Fibroblast of upper back skin (primary cell): ENCODE measurements around the gene MEIS2.
"Not testable (repeated sequence)": the region's sequence is repeated elsewhere in the genome, so short reads cannot be mapped to it uniquely, and the experiment has no call there.

Source experiments
- DNase-seq: peaks from one replicate; pipeline ENCODE4 v3.0.0-alpha.2; 2013

The MEIS2 gene

DNA sequence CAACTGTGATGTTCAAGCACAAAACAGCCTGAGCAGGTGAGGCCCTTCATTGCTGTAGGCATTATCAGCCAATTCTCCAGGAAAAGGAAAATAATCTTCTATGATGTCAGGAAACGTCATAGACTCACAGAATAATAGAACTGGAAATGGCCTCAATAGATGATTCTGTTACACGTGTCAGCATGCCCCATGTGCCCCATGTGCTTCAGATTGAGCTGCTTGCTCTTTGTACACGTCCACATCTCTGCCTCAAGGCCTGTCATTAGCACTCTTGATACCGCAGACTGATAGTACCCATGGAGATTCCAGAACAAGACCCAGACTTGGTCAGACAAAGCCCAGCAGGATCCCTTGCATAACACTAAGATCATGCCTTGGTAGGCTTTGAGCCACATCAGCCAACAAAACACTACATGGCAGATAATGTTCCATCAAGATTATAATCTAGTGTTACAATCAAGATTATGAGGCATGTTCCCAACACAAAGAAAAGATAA, 95.9 kb downstream of the MEIS2 start:
- DNase-seq = no peak

DNA sequence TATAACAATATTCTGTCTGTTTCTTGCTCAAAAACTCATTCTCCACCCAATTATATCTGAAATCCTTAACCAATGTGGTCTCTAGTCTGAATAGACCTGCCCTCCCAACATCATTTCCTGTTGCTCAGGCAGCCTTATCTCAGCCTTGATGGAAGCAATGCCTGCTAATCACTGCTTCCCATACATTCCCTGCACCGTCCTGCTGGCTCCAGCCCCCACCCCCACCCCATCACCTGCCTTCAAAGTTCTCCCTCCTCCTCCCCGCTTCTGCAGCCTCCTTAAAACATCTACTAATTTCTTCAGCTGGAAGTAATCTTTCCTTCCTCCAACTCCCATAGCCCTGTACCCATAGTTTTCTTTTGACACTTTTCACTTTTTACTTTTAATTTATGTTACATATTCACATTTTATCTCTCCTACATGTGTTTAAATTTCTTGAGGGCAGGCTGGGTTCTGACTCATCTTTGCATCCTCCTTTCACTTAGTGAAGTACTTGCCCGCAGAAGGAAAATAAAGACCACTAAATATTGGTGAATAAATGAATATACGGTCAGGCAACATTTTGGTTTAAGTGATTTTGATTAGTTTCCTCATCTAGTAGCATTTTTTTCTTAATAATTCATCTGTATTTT, 98.2 kb downstream of the MEIS2 start:
- no peak for DNase-seq

DNA sequence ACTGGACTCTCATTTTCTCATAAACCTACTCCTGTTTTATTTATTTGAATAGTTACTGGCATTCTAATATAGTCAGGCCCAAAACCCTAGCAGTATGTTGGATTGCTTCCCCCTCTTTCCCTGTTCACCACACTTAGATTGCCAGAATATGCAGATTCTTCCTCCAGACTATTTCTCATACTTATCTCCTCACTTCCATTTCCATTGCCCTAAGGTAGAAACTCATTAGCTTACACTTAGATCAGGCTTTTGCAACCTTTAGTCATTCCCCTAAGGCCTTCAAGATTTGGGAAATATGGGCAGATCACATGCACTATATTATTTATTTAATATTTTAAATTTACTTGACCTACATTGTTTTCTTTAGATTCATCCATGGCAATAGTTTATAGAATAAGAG, 98.9 kb downstream of the MEIS2 start:
- DNase-seq = no peak

DNA sequence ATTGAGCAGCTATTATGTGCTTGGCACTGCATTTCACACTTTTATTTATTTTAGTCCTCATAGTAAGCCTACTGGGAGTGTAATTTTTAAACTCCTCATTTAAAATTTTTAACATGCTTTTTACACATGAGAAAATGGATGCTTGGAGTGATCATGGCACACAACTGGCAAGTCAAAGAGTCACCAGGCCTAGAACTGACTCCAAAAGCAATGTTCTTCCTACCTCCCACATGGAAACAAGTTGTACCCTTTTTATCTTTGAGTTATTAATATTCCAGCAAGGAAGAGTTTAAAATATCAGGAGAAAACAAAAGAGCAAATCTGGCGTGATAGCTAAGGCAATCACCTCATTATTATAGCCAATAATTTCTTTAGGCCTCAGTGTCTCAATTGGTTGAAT, 100.6 kb downstream of the MEIS2 start:
- DNase-seq = no peak

DNA sequence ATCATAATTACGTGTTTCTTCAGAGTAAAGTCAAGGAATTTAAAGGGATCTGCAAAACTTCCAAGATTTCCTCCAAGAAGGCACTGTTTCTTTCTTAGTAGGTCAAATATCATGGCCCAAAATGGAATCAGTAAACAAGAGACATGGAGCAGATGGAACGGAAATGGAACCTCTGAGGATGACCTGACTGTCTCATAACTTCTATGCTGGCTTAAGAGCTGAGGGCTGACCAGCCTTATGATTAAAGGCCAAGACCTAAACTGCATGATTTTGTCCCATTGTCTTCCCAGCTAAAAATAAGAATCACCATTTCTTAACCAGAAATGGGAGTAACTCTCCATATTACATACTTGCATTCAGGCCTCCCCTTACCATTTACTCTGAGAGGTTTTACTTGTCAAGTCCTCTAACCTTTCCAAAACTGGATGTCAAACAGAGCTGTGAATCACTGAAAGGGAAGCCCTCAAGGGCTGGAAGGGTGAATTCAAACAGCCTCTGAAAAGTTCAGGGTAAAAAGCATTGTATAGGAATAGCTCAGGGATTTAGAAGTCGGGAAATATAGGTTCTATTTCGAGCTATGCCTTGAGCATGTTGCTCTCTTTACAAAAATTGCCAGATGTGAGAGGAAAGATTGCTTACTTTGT, 103.7 kb downstream of the MEIS2 start:
- no peak for DNase-seq

DNA sequence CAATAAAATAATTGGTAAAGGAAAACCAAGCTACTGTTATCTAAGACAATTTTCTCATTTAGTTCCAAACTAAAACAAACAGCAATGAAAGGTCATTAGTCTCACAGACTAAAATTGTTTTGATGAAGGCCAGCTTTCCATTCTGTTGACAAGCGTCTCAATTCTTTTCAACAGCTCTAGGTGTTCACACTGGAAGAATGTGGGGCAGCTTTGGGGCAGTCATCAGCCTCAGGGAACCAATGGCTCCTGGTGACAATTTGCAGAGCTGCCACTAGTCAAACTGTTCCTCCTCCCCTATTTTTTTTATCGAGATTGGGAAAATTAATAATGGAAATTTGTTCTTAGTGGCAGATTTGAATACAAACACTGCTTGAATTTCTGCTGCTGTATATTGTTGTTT, 104.2 kb downstream of the MEIS2 start:
- DNase-seq = no peak

DNA sequence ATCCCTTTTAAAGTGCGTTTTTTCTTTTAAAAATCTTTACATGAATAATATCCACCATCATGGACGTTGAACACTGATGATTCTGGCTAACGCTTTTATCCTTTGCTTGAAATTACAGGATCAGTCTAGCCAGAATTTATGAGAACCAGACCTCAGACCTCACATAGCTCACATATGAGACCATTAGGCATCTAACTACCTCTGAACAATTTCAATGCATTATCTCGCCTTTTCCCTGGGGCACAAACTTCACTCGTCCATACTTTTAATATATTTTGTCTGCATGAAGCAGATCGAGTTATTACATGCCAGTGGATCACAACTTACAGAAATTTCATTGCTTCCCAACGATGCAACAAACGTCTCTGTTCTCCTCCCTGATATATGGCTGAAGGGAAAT, 105.6 kb downstream of the MEIS2 start:
- DNase-seq = peak; percentile 12

DNA sequence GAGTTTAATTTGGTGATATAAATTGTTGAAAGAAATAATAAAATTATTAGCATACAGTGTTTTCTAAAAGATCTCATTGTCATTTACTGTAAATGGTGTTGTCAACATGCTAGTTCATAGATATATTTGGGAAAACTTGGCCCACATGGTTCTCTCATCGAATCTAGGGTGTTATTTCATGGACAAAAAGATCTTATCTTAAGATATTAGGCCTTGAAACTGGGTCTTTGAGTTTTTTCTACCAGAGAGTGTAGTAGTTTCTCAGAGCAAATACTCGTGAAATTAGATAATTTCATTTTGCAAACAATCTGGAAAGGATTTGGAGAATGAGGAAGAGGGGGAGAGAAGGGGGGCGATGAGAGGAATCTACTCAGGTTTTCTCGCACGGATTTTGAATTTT, 107.9 kb downstream of the MEIS2 start:
- DNase-seq = no peak

DNA sequence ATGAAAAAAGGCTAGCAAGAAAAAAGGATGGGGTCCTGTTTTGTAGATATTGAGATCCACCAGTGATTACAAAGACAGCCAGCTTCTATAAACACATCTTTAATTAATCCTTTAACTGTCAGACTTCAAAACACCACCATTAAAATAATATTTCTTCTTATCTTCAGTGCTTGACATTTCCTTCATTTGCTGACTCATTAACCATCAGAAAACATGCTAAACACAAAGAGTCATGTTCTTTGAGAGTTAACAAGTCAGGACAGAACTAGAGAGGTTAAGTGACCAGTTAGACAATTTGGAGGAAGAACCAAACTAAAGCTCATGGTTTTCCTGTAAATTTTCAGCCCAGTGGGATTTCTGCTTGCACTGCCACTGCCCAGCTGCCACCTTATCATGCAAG, 111.4 kb downstream of the MEIS2 start:
- no peak for DNase-seq

DNA sequence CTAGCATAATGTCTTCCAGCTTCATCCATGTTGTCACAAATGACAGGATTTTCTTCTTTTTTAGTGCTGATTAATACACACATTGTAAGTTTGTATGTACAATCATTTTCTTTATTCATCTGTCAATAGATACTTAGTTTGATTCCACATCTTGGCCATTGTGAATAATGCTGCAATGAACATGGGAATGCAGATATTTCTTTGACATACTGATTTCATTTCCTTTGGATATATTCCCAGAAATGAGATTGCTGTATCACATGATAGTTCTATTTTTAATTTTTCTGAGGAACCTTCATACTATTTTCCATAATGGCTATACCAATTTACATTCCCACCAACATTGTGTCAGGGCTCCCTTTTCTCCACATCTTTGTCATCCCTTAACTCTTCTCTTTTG, 117.9 kb downstream of the MEIS2 start:
- peak; percentile 64 for DNase-seq

DNA sequence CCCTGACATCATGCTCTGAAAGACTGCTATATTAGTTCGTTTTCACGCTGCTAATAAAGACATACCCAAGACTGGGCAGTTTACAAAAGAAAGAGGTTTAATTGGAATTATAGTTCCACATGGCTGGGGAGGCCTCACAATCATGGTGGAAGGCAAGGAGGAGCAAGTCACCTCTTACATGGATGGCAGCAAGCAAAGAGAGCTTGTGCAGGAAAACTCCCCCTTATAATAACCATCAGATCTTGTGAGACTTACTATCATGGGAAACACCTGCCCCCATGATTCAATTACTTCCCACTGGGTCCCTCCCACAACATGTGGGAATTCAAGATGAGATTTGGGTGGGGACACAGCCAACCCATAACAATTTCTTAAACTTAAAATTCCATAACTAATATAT, 120.1 kb downstream of the MEIS2 start:
- DNase-seq = not testable (repeated sequence)

DNA sequence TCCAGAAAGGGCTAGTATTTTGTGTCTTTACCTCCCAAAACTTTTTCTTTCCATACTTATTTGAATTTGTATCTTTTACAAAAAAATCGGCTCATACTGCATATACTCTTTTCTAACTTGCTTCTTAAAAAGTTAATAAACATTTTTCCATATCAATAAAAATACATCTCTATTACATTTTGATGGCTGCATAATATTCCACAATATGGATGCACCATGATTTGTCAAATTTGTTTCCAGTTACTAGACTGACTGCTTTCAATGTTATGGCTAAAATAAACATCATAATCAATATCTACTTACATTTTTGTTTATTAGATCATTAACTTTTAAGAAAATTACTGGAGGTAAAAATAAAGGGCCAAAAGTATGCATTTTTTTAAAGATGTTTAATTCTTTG, 121.7 kb downstream of the MEIS2 start:
- DNase-seq = no peak

DNA sequence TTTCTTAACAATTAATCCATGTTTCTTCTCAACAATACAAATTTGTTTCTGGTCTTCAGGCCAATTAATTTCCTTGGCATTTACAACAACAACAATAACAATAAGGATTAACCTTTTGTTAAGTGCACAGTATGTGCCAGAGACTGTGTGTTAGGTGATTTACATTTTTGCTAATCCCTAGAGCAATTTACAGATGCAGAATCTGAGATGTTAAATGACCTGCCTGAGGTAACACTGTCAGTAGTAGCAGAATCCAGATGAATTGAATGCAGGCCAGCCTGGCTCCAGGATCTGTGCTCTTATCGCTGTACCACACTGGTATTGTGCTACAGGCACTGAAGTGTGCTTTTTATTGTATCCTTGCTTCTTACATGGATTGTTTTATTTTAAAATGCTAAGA, 122.2 kb downstream of the MEIS2 start:
- no peak for DNase-seq

DNA sequence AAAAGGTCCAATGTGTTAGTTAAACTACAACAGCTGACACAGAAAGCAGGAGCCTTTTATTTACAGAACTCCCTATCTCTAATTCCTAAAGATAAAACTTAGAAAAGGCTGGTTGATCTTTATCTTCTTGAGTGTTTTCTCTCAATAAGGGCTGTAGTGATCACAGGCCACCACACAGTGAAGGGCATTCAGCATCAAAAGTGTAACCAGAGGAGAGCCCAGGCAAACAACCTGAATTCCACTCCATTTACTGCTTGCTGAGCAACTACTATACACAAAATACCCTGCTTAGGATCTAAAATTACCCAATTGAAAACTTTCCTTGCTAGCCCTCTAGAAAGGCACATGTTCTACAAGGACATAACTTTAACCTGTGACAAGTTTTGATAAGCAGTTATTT, 122.7 kb downstream of the MEIS2 start:
- no peak for DNase-seq

DNA sequence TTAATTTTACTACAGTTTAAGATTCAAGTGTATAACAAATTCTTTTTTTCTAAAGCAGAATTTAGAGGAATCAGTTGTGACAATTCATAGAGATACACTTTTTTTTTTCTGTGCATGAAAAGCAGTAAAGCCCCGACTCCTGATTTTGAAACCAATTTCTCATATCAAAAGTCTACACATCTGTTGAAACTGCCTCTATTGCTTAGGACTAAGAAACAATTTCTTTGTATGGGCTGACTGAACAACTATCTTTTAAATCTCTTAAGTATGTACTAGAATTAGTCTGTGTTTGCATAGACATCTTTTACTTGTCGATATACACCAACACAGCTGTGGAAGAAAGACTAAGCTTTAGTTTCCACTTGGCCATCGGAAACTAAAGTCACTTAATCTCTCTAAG, 127.6 kb downstream of the MEIS2 start:
- no peak for DNase-seq

DNA sequence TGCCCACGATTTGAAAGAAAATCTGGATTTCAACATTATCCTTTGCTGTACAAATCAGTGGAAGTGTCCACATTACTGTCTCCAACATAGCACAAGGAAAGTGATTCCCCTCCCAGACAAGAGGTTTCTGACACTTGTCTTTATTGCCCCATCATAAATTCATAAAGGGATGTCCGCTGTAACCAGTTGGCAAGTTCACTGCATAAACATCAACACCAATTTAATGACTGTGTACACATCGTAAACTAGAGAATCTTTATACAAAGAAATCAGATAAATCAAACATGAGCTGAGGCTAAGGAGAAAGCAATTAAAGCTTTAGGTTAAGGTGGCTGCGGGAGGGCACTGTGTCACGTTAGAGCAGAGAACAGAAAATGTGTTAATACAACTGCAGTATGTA, 129.8 kb downstream of the MEIS2 start:
- DNase-seq = no peak

DNA sequence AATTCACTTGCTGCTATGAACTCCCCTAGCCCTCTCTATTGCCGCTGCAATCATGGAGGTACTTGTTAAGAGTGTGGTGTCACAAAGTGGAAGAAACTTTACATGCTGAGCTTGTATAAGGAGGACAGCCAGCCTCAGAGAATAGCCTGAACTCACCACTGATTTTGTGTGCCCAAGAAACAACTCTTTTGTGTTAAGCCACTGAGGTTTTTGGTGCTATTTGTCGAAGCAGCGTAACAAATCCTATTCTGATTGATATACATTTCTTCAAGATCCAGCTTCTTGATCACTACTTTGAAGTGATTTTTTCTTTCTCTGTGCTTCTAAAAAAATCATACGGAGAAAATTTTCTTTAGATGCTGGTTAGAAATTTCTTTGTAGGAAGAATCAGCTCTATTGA, 132.4 kb downstream of the MEIS2 start:
- DNase-seq = no peak

DNA sequence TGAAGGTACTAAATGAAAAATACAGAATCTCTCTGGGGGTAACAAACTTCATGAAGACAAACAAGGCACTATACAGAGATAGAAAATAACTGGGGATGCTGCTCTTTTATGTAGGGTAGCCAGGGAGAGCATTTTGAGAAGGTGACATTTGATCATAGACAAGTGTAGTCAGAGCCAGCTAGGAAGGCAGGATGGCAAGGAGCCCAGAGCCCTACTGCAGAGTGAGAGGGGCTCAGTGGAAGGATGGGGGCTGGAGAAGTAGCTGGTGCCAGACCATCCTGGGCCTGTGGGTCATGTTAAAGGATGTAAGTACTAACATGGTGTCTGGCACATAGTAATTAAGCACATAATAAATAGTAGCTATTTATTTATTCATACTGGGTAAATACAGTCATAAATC, 133.6 kb downstream of the MEIS2 start:
- DNase-seq = no peak

DNA sequence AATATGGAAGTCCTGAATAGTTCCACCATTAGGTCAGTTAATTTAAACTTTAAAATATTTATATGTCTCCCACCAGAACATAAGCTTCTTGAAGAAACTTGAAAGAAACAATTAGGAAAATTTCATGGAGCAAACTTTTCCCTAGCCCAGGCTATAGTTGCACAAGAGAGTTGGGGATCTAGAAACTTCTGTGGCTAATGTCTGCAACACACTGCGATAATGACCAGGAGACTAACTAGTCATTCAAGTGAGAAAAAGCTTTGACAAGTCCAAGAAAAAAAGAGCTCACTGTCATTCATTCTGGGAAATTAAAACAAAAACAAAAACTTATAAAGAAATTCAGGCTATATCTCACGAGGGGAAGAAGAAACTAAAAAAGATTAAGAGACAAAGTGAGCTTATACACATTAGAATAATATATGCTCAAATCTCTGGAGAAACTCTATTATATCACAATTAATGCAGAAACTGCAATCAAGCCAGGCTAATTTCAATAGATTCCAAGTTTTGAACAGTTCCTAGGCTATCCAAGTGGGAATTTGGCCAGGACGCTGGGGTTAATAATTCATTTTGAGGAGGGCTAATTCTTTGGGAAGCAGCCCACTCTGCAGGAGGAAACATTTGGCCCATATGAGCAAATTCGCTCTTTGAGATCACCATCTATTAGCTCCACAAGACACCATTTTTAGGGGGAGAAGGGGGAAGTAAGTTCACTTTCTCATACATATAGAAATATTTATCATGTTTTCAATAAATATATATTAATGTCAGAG, 134.6 kb downstream of the MEIS2 start:
- peak; percentile 23 for DNase-seq

DNA sequence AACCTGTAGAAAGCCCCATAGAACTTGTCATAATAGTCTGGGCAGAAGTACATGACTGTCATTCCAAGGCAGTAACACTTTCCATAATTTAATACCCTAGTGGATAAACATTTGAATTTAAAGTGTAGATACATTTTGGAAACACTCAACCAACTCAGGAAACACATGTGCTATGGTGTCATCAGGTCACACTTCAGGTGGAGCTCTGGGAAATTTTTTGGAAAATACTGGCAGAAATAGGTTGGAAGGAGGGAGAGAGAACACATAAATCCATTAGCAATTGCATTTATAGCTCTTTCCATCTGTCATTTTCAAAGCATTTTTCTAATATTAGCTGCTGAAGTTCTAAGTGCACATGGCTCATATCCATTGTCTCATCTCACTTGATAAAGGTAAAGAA, 135.7 kb downstream of the MEIS2 start:
- no peak for DNase-seq

DNA sequence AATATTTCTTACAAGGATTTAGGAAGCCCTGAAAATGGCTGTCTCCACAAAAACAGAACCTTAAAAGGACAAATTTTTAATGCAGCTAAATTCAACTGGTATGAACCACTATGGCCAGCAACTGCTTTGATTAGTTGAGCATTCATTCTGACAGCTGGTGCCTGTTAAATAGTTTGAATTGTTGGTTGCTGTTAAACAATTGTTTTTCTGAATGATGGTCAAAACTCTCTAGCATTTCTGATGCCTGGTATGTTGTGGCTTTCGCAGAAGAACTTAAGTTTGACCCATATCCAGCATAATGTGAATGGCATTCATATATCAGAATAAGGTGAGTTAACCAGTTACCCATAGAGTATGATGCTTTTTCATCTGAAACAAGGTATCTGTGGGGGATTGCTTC, 138.4 kb downstream of the MEIS2 start:
- peak; percentile 70 for DNase-seq

DNA sequence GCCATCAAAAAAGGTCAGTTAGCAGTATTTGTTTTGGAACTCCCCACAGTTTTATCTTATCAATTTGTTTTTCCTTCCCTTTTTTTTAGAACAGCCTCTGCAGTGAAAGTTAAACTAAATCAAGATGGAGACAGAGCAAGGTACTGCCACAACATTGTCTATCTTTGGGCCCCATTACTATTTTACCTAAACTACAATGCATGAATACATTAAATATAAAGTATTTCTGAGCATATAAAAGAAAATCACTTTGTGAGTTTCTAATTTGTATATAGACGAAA, 139.5 kb downstream of the MEIS2 start:
- no peak for DNase-seq

DNA sequence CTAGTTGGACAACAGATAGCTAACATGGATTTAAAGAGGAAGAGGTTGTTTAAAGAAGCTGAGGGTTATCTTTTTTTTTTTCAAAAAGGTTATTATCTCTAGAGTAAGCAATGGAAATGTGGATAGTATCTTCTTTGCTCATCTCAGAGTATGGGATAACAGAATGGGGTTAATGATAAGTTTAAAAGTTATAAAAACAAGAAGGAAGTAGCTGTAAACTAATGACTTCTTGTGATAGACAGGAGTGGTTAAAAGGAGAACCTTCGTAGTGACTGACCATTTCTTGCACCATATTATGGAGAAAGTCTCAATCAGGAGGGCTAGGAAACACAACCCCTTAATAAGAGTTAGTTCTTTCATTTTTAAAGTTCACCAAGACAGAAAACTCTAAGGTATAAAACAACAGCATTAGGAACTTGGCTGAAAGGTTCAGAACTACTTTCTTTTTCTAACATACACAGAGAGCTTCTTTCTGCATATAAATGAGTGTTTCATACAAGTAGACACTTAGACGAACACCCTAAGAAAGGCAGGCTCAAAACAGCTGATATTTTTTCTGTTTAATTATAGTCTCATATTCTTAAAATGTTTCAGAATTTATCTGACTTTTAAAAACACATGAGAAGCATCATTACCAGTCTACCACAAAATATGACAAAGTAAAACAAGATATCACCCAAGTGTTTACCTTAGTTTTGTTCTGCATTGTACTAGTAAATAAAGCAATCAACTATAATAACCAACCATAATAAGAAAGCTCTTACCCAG, 140.0 kb downstream of the MEIS2 start:
- DNase-seq = no peak

DNA sequence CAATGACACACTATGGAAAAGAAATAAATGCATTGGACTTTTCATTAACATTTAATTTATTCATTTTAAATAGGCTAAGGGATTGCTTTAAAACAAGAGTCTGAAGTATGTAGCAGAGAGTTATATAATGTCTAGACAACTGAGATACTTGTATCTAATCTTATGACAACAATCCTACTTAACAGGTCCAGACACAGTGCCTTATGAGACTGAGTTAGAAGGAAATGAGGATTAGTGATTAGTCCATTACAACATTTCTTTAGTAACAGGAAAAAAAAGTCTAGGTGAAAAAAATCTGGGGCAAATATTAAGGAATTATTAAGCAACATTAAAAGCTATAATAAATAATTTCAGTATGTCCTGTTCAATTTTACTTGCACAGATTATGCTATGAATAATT, 140.6 kb downstream of the MEIS2 start:
- no peak for DNase-seq
